Activated naive CD4-positive, alpha-beta T cell treated with anti-CD3 and anti-CD28 coated beads, Interleukin-2, amount 50 U/mL, for 72 hours (primary cell): ENCODE data around the gene ATP8B4. TPM values are rescaled to one million over a fixed set of nuclear protein-coding genes. Genes with fewer than 3 reads are reported as not detected.
A peak's percentile ranks its signal among the peaks of the same experiment; 100 is the strongest.

Source experiments
- ATAC-seq, 2 donors: fragments of 150-1000 bp; cut with Tn5 transposase; 2 replicates each; pipeline ENCODE4 v1.10.0; 2021; ENCODE audit warnings: mild to moderate bottlenecking in 2 of 2, moderate library complexity in 2 of 2
- DNase-seq, 2 donors: peaks; one replicate each; pipeline ENCODE4 v3.0.0; 2021 to 2022; ENCODE audit warnings: low spot score in 2 of 2
- H3K27ac Mint-ChIP-seq, 2 donors: one replicate each; pipeline ENCODE4 v1.8.0; 2022; ENCODE audit warnings: mild to moderate bottlenecking in 2 of 2, mixed read lengths in 2 of 2
- H3K36me3 Mint-ChIP-seq, 2 donors: one replicate each; pipeline ENCODE4 v1.8.0; 2022; ENCODE audit warnings: mixed read lengths in 2 of 2
- H3K9me3 Mint-ChIP-seq, 2 donors: one replicate each; pipeline ENCODE4 v1.8.0; 2022; ENCODE audit warnings: mixed read lengths in 2 of 2
- total RNA-seq, 2 donors: library from RNA; stranded (reverse); gene quantifications; one replicate each; pipeline ENCODE4 v1.2.3, GENCODE V29; 2022

ATP8B4 gene
- total RNA-seq, 2 donors from 2014 or later: 10.4 to 16.1 TPM

DNA sequence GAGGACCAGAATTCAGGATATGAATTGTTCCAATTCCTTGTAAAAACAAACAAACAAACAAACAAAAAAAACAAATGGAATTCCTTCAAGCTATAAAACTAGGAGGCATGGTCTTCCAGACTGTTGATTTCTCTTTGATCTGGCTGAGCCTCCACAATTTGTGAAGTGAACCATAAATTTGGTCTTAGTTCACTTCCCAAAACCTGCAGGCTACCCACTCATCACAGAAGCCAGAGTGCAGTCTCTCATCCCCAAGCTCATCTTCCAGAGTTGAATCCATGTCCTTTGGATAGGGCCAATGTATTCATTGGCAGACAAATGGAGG, 294.3 kb downstream of the ATP8B4 start:
- Mint-ChIP-seq H3K36me3 (no peaks in the 10 kb centered on the region), H3K27ac (no peak overlapping the region), H3K9me3 (no peaks in the 10 kb centered on the region)
- ATAC-seq: no peak
- no peak for DNase-seq

DNA sequence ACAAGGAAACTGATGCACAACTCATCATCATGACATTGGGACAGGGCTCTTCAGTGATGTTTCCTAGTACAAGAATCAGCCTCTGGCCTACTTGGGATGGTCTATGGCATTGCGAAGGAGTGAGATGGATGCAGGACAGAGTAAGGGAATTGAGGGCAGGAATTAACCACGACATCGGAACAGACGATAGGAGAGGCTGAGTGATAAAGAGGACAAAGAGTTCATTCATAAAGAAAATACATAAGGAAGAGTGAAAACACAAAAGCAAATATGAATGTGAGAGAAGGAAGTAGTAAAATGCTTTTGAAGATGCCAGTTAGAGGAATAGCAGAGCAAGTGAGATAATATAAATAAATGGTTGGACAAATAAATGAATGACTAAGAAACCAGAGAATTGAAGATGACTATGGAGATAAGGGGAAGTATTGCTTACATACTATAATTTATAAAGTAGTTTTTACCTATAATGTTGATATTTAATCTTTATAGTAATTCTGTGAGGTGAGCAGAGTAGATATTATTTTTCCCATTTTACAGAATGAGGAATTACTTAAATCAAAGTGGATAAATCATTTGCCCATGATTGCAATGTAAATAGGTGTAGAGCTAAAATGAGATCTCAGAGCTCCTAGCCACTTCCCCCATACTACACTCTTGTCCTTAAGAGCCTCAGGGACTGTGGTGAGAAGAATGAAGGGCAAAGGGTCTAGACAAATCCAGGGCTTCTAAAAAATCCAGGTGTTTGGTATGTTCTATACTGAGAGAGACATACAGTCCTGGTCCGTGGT, 294.9 kb downstream of the ATP8B4 start:
- H3K36me3 Mint-ChIP-seq: no peaks in the 10 kb centered on the region
- H3K27ac Mint-ChIP-seq: no peak overlapping the region
- no peak for ATAC-seq
- no peaks in the 10 kb centered on the region for H3K9me3 Mint-ChIP-seq
- no peak for DNase-seq

DNA sequence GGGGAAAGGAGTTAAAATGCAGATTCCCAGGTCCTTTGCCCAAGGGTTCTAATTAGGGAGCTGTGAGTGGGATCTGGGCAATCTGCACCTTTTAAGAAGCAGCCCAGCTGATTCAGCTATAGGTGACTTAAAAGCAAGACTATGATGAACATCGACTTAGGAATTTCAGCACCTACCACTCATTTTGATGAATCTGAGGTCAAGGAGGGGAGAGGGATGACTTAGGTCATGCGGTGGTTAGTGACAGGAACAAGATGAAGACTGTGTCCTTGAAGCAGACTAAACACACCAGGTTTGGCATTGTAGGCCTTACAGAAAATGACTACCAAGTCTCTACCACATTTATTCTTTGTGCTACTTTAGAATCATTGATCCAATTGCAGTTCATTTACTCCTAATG, 301.9 kb downstream of the ATP8B4 start:
- H3K27ac Mint-ChIP-seq: no peak overlapping the region
- no peaks in the 10 kb centered on the region for H3K36me3 Mint-ChIP-seq
- ATAC-seq: peak; percentile 40 to 75
- DNase-seq: no peak
- peaks cover 0 to 2% of the 10 kb centered on the region in 2 donors for H3K9me3 Mint-ChIP-seq

GRCh38 chr15:49815950-49816349, 303.1 kb downstream of the ATP8B4 start:
- Mint-ChIP-seq H3K9me3 (peaks cover 0 to 2% of the 10 kb centered on the region in 2 donors), H3K27ac (no peak overlapping the region), H3K36me3 (no peaks in the 10 kb centered on the region)
- ATAC-seq: peak in 1 of 2 donors; percentile 71
- no peak for DNase-seq

DNA sequence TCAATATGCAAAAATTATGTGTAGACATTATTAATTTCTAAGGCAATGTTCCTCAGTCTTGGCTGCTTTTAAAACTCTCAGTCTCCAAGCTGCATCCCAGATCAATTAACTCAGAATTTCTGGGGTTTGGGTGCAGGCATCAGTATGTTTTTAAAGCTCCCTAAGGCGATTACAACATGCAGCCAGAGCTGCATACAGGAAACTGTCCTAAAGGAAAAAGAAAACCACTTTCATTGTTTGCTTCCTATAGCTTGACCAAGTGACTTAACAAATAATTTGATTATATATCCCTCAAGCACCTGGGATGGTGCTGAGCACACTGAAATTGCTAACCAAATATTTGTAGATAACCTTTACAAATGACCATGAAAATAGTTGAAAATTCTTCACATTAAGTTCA, 303.5 kb downstream of the ATP8B4 start:
- DNase-seq (no peak), ATAC-seq (peak in 1 of 2 donors; percentile 24)
- H3K27ac Mint-ChIP-seq: no peak overlapping the region
- peaks cover 0 to 2% of the 10 kb centered on the region in 2 donors for H3K9me3 Mint-ChIP-seq
- no peaks in the 10 kb centered on the region for H3K36me3 Mint-ChIP-seq

GRCh38 chr15:49814709-49815108, 304.3 kb downstream of the ATP8B4 start:
- DNase-seq (no peak), ATAC-seq (no peak)
- no peak overlapping the region for H3K27ac Mint-ChIP-seq
- H3K36me3 Mint-ChIP-seq: no peaks in the 10 kb centered on the region
- H3K9me3 Mint-ChIP-seq: peaks cover 0 to 2% of the 10 kb centered on the region in 2 donors

GRCh38 chr15:49813625-49814024, 305.4 kb downstream of the ATP8B4 start:
- H3K9me3 Mint-ChIP-seq: no peaks in the 10 kb centered on the region
- no peak for ATAC-seq
- H3K36me3 Mint-ChIP-seq: no peaks in the 10 kb centered on the region
- DNase-seq: no peak
- H3K27ac Mint-ChIP-seq: no peak overlapping the region

GRCh38 chr15:49810720-49811119, 308.3 kb downstream of the ATP8B4 start:
- Mint-ChIP-seq H3K36me3 (no peaks in the 10 kb centered on the region), H3K27ac (no peak overlapping the region), H3K9me3 (no peaks in the 10 kb centered on the region)
- no peak for ATAC-seq
- no peak for DNase-seq

DNA sequence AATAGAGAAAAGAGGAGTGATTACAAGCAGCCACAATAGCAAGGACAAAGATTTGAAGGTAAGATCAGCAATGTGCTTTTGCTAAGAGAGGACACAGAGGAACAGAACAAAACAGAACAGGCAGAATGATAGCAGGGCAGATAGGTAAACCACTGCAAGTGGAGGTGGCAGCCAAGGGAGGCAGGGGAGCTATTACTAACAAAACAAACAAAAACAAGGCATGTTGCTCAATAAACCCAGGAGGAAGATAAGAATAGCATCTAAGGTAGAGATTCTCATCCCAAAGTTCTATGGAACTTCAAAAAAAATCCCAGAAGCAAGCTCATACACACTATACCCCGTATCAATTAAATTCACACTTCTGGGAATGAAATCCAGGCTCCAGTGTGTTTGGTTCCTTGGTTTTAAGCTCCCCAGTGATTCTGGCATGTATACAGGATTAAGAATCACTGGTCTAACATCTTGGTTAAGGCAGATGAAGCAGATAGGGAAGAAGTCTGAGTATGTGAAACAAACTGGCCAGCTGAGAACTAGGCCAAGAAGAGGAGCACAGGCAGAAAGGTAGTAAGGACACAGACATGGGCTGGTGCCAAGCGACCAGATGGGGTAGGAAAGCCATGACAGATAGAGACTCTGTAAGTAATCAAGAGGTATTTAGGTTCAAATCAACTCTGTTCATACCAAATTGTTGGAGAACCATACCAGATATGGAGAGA, 309.0 kb downstream of the ATP8B4 start:
- DNase-seq (no peak), ATAC-seq (no peak)
- no peak overlapping the region for H3K27ac Mint-ChIP-seq
- peaks cover under 1 to 1% of the 10 kb centered on the region in 2 donors for H3K9me3 Mint-ChIP-seq
- H3K36me3 Mint-ChIP-seq: peaks cover 0 to 2% of the 10 kb centered on the region in 2 donors

GRCh38 chr15:49808341-49808740, 310.7 kb downstream of the ATP8B4 start:
- H3K27ac Mint-ChIP-seq: no peak overlapping the region
- DNase-seq: no peak
- peaks cover 0 to 12% of the 10 kb centered on the region in 2 donors for H3K36me3 Mint-ChIP-seq
- H3K9me3 Mint-ChIP-seq: peaks cover 6 to 10% of the 10 kb centered on the region in 2 donors
- ATAC-seq: no peak

Other genes with a start within 250 kb of the ATP8B4 start
- 10 to 100 TPM; 20.1 to 54.7 TPM for gene SLC27A2, start 63.0 kb upstream of the ATP8B4 start, total RNA-seq
- gene HDC, start 146.5 kb upstream of the ATP8B4 start, total RNA-seq: 1 to 10 TPM in 1 of 2 donors, under 1 TPM in 1; 0.66 to 4.0 TPM
- 10 to 100 TPM; 41.1 to 53.8 TPM for gene GABPB1, start 236.0 kb upstream of the ATP8B4 start, total RNA-seq